Fibroblast of mammary gland (primary cell): ENCODE results near the gene TMEM132C.

Experiments used
- DNase-seq: peaks from one replicate; pipeline ENCODE4 v3.0.0-alpha.2; 2010; ENCODE audit warnings: low read depth
- H3K4me3 ChIP-seq: 2 replicates; pipeline ENCODE4 v1.5.1; 2011; ENCODE audit warnings: low read depth, mild to moderate bottlenecking, low read length, moderate library complexity; ENCODE audit not compliant: control insufficient read depth
- CTCF ChIP-seq: conservative IDR thresholded peaks from 2 replicates; pipeline ENCODE4 v1.5.1; 2011; ENCODE audit warnings: low read depth, low read length, inconsistent platforms; ENCODE audit not compliant: control insufficient read depth, insufficient read depth

TMEM132C gene

GRCh38 chr12:128381541-128381940 lies 114.6 kb downstream of the TMEM132C start:
- H3K4me3 ChIP-seq, result no peak overlapping the region
- DNase-seq, result no peak
- TF ChIP-seq CTCF, result no peak

- TF ChIP-seq CTCF, result no peak
- no peak for DNase-seq
- no peak overlapping the region for H3K4me3 ChIP-seq
Observed at GRCh38 chr12:128381946-128382345, 115.0 kb downstream of the TMEM132C start.

GRCh38 chr12:128382946-128383345 lies 116.0 kb downstream of the TMEM132C start:
- H3K4me3 ChIP-seq, result no peak overlapping the region
- DNase-seq, result no peak
- TF ChIP-seq CTCF, result no peak

GRCh38 chr12:128383357-128383937 lies 116.5 kb downstream of the TMEM132C start:
- H3K4me3 ChIP-seq, result no peak overlapping the region
- DNase-seq, result no peak
- TF ChIP-seq CTCF, result no peak

GRCh38 chr12:128385736-128386135 lies 118.8 kb downstream of the TMEM132C start:
- no peak for DNase-seq
- no peak overlapping the region for H3K4me3 ChIP-seq
- no peak for TF ChIP-seq CTCF

GRCh38 chr12:128387811-128388422 lies 120.9 kb downstream of the TMEM132C start:
- DNase-seq, result peak; percentile 0
- peak; percentile 25 for TF ChIP-seq CTCF
- no peak overlapping the region for H3K4me3 ChIP-seq
